OCI-LY7 (cell line): ENCODE data around the gene NF2.

ENCODE experiments used
- EZH2phosphoT487 ChIP-seq: fragments of 200-600 bp; sonication (generic); IDR thresholded peaks from 2 replicates; pipeline ENCODE4 v1.6.1; 2018; ENCODE audit warnings: low read depth, borderline replicate concordance, mild to moderate bottlenecking, mixed run types, antibody characterized with exemption, low read length, moderate library complexity, mixed read lengths
- TF ChIP-seq, protein P1 (sequence below): fragments of 200-600 bp; sonication (generic); conservative IDR thresholded peaks from 2 replicates; pipeline ENCODE4 v1.5.1; 2014; ENCODE audit warnings: mild to moderate bottlenecking, antibody characterized with exemption, low read length, moderate library complexity, mixed read lengths

DNA sequence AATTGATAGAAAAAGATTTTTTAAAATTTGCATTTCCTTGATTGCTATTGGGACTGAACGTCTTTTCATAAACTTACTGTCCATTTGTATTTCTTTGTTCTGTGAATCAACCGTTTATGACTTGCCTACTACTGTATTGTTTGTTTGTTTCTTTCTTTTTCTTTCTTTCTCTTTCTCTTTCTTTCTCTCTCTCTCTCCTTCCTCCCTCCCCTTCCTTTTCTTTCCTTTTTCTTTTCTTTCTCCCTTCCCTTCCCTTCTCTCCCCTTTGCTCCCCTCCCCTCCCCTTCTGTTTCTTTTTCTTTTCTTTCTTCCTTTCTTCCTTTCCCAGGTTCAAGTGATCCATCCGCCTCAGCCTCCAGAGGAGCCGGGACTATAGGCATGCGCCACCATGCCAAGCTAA, 46.9 kb downstream of the NF2 start:
- TF ChIP-seq, protein P1, sequence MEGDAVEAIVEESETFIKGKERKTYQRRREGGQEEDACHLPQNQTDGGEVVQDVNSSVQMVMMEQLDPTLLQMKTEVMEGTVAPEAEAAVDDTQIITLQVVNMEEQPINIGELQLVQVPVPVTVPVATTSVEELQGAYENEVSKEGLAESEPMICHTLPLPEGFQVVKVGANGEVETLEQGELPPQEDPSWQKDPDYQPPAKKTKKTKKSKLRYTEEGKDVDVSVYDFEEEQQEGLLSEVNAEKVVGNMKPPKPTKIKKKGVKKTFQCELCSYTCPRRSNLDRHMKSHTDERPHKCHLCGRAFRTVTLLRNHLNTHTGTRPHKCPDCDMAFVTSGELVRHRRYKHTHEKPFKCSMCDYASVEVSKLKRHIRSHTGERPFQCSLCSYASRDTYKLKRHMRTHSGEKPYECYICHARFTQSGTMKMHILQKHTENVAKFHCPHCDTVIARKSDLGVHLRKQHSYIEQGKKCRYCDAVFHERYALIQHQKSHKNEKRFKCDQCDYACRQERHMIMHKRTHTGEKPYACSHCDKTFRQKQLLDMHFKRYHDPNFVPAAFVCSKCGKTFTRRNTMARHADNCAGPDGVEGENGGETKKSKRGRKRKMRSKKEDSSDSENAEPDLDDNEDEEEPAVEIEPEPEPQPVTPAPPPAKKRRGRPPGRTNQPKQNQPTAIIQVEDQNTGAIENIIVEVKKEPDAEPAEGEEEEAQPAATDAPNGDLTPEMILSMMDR = no peak
- no peak for TF ChIP-seq EZH2phosphoT487
